Neural cell (in vitro differentiated cells): ENCODE data around the gene MPC1L.
"Not testable (repeated sequence)": the region's sequence is repeated elsewhere in the genome, so short reads cannot be mapped to it uniquely, and the experiment has no call there.

Experiments used
- POLR2AphosphoS5 ChIP-seq: IDR thresholded peaks from 2 replicates; pipeline ENCODE4 v1.6.1; 2012
- RAD21 ChIP-seq: fragments of 450-650 bp; conservative IDR thresholded peaks from 2 replicates; pipeline ENCODE4 v1.6.1; 2014; ENCODE audit warnings: antibody characterized with exemption, mild to moderate bottlenecking, moderate library complexity
- TF ChIP-seq, protein P1 (sequence below): fragments of 450-650 bp; IDR thresholded peaks from 2 replicates; pipeline ENCODE4 v1.5.1; 2014; ENCODE audit warnings: antibody characterized with exemption, mild to moderate bottlenecking, moderate library complexity; ENCODE audit not compliant: poor library complexity, severe bottlenecking
- TF ChIP-seq, protein P2 (sequence below): IDR thresholded peaks from 2 replicates; pipeline ENCODE4 v1.6.1; 2012; ENCODE audit warnings: borderline replicate concordance

DNA sequence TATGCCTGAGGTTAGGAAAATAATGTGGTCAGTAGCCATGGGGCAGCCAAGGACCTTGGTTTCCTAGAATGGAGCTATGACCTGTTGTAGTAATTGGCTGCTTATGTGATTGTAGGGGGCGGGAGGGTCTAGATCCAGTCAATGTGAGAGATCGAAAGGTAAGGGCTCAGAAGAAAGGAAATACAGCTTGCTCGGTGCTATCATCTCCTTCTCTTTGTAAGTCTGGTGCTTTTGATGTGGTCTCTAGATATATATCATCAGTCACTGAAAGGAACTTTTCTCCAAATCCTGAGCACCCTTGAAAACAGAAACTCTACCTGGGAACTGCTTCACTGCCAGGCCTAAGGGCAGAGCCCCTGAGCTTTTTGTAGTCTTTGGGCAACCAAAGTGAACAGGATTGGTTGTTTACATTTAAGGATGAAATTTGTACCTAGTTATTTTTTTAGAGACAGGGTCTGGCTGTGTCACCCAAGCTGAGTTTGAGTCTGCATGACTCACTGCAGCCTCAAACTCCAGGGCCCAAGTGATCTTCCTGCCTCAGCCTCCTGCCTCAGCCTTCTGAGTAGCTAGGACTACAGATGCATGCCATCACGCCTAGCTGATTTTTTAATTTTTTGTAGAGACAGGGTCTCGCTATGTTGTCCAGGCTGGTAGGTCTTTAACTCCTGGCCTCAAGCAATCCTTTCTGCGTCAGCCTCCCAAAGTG lies 33.5 kb upstream of the MPC1L start:
- TF ChIP-seq, protein P1, sequence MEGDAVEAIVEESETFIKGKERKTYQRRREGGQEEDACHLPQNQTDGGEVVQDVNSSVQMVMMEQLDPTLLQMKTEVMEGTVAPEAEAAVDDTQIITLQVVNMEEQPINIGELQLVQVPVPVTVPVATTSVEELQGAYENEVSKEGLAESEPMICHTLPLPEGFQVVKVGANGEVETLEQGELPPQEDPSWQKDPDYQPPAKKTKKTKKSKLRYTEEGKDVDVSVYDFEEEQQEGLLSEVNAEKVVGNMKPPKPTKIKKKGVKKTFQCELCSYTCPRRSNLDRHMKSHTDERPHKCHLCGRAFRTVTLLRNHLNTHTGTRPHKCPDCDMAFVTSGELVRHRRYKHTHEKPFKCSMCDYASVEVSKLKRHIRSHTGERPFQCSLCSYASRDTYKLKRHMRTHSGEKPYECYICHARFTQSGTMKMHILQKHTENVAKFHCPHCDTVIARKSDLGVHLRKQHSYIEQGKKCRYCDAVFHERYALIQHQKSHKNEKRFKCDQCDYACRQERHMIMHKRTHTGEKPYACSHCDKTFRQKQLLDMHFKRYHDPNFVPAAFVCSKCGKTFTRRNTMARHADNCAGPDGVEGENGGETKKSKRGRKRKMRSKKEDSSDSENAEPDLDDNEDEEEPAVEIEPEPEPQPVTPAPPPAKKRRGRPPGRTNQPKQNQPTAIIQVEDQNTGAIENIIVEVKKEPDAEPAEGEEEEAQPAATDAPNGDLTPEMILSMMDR, result not testable (repeated sequence)
- not testable (repeated sequence) for TF ChIP-seq RAD21, POLR2AphosphoS5
- TF ChIP-seq, protein P2, sequence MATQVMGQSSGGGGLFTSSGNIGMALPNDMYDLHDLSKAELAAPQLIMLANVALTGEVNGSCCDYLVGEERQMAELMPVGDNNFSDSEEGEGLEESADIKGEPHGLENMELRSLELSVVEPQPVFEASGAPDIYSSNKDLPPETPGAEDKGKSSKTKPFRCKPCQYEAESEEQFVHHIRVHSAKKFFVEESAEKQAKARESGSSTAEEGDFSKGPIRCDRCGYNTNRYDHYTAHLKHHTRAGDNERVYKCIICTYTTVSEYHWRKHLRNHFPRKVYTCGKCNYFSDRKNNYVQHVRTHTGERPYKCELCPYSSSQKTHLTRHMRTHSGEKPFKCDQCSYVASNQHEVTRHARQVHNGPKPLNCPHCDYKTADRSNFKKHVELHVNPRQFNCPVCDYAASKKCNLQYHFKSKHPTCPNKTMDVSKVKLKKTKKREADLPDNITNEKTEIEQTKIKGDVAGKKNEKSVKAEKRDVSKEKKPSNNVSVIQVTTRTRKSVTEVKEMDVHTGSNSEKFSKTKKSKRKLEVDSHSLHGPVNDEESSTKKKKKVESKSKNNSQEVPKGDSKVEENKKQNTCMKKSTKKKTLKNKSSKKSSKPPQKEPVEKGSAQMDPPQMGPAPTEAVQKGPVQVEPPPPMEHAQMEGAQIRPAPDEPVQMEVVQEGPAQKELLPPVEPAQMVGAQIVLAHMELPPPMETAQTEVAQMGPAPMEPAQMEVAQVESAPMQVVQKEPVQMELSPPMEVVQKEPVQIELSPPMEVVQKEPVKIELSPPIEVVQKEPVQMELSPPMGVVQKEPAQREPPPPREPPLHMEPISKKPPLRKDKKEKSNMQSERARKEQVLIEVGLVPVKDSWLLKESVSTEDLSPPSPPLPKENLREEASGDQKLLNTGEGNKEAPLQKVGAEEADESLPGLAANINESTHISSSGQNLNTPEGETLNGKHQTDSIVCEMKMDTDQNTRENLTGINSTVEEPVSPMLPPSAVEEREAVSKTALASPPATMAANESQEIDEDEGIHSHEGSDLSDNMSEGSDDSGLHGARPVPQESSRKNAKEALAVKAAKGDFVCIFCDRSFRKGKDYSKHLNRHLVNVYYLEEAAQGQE, result not testable (repeated sequence)
